ENCODE data around the gene NFIX. TPM values are rescaled to one million over a fixed set of nuclear protein-coding genes. Genes with fewer than 3 reads are reported as not detected.

The NFIX gene
- total and polyA plus RNA-seq, 12 donors, result 16.8 to 162 (median 138) TPM

DNA sequence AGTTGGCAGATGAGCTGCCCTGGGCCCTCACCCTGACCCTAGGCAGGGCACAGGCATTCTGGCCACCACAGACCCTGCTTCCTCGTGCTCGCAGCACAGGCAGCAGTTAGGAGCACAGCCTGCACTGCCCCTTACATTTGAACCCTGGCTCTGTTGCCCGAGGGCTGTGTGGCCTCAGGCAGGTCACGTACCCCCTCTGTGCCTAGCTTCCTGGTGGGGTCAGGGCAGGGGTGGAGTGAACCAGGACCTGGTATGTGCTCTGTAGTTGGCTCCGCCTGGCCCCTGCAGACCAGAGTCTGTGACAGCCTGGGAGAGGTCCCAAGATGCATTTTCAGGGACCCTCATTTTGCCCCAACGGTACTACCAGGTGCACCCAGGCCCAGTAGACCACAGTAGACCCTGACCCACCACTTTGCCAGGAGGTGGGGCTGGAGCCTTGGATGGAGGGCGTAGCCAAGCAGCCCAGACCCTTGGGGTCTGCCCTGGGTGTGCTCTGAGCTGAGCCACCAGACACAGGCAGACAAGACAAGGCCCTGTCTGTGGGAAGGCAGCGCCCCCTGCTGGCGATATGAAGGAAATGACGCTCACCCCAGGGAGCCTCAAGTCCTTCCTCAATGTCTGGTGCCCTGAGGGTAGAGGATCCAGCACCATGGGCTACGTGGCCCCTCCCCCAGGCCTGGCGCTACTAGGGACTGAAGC, 98.3 kb downstream of the NFIX start:
- Histone ChIP-seq H3K27me3 (no peaks in the 10 kb centered on the region), H3K36me3 (peaks cover 0 to 40% (median 0%) of the 10 kb centered on the region in 9 donors), H3K27ac (peak overlapping the region; percentile 43 to 96 (median 90)), H3K4me1 (peaks cover 43 to 96% (median 83%) of the 10 kb centered on the region in 9 donors), H3K9me3 (no peaks in the 10 kb centered on the region), H3K4me3 (no peak overlapping the region)
- TF ChIP-seq, protein P1, sequence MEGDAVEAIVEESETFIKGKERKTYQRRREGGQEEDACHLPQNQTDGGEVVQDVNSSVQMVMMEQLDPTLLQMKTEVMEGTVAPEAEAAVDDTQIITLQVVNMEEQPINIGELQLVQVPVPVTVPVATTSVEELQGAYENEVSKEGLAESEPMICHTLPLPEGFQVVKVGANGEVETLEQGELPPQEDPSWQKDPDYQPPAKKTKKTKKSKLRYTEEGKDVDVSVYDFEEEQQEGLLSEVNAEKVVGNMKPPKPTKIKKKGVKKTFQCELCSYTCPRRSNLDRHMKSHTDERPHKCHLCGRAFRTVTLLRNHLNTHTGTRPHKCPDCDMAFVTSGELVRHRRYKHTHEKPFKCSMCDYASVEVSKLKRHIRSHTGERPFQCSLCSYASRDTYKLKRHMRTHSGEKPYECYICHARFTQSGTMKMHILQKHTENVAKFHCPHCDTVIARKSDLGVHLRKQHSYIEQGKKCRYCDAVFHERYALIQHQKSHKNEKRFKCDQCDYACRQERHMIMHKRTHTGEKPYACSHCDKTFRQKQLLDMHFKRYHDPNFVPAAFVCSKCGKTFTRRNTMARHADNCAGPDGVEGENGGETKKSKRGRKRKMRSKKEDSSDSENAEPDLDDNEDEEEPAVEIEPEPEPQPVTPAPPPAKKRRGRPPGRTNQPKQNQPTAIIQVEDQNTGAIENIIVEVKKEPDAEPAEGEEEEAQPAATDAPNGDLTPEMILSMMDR (IDR thresholded peaks at IDR 0.05), result peak; percentile 94 to 98 (median 96)
- intact Hi-C loops (cut with DNase I), result loop anchor here in 8 of 10 donors (1.0 to 5.0 kb wide), 7 partner anchors 25 to 116 kb away; no protein-coding TSS in a partner anchor
- WGBS, 2 donors, result 41 to 47% methylated on average over 12 of the region's 12 CpGs
- DNase-seq (peak; percentile 83), ATAC-seq (peak; percentile 57 to 80 (median 67))

DNA sequence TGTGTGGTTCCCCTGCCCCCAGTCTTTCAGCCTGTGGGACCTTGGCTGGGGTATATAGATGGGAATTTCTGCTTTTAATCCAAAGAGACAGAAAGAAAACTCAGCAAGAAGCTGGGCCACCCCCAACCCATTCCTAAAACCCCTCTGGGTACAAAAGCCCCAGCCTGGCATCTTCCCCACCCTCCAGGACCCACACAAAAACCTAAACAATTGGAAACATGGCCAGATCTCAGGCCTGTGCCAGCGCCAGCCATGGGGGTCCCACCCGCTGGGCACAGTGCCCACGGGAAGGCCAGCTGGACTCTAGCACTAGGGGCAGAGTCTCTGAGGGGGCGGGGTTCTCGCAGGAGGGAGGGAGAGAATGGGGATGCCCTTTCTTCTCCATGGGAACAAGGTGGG, 98.8 kb downstream of the NFIX start:
- H3K4me1 ChIP-seq, result peaks cover 49 to 99% (median 88%) of the 10 kb centered on the region in 9 donors
- peak in 1 of 2 donors; percentile 46 for DNase-seq
- TF ChIP-seq, protein P1 (IDR thresholded peaks at IDR 0.05), result peak in 3 of 9 donors; percentile 2 to 22 (median 9)
- intact Hi-C loops (cut with DNase I), result loop anchor here in 2 of 10 donors (5.0 kb wide), 2 partner anchors 112 to 117 kb away; no protein-coding TSS in a partner anchor
- H3K27ac ChIP-seq, result peak overlapping the region; percentile 43 to 96 (median 90)
- no peak for ATAC-seq
- peaks cover 0 to 35% (median 0%) of the 10 kb centered on the region in 9 donors for H3K36me3 ChIP-seq
- 45 to 47% methylated on average over 5 of the region's 5 CpGs for WGBS, 2 donors
- no peaks in the 10 kb centered on the region for H3K27me3 ChIP-seq
- H3K4me3 ChIP-seq, result no peak overlapping the region
- no peaks in the 10 kb centered on the region for H3K9me3 ChIP-seq

DNA sequence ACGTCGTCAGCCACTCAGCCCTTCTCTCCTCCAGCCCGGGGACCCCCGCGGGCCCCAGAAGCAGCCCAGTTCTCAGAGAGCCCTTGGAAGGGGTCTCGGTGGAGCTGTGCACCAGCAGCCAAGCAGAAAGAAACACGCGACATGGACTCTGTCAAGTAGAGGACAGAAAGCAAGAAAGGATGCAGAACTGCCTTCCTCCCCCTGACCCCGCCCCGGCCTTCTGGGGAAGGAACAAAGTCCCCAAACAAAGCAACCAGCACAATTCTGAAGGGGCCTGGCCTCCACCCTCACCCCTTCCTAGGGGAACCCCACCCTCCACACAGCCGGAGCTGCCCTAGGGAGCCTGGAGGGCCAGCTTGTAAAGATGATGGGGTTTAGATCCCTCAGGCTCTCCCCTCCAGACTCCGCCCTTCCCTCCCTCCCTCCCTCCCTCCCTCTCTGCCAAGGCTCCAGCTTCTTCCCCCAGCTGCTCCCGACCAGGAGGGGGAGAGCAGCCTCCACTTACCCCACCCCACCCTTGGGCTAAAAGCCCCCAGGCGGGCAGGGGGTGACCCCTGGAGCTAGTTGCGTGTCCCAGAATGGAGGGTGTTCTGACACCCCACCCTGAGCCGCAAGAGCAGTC, 99.6 kb downstream of the NFIX start:
- Histone ChIP-seq H3K27ac (peak overlapping the region; percentile 43 to 96 (median 90)), H3K36me3 (peaks cover 0 to 29% (median 0%) of the 10 kb centered on the region in 9 donors), H3K4me3 (peak overlapping the region in 5 of 10 donors; percentile 18 to 65 (median 26)), H3K9me3 (no peaks in the 10 kb centered on the region), H3K4me1 (peaks cover 43 to 97% (median 91%) of the 10 kb centered on the region in 9 donors), H3K27me3 (no peaks in the 10 kb centered on the region)
- intact Hi-C loops (cut with DNase I), result loop anchor here in 2 of 10 donors (5.0 kb wide), 2 partner anchors 113 to 118 kb away; no protein-coding TSS in a partner anchor
- WGBS, 2 donors, result 60 to 67% methylated on average over 16 of the region's 16 CpGs
- TF ChIP-seq, protein P1 (IDR thresholded peaks at IDR 0.05), result no peak
- no peak for DNase-seq
- ATAC-seq, result peak in 1 of 8 donors; percentile 0

DNA sequence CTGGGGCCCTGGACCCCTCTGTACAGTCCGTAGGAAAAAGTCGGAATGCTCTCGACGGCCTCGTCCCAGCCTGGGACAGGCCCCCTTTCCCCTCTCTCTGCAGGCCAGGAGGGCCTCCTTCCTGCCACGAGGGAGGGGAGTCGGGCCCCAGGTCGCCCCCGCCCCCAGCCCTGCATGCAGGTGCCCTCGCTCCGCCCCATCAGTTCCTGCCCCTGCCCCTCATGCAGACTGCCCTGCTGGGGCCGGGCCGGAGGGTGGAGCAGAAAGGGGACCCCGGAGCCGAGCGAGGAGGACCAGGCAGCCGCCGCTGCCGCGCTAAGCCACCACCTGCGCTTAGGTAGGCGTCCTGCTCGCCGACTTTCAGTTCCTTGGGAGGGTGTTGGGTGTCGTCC, 100.1 kb downstream of the NFIX start:
- intact Hi-C loops (cut with DNase I), result no loop called here
- Histone ChIP-seq H3K27me3 (no peaks in the 10 kb centered on the region), H3K4me3 (peak overlapping the region in 5 of 10 donors; percentile 18 to 65 (median 26)), H3K9me3 (no peaks in the 10 kb centered on the region), H3K36me3 (peaks cover 0 to 29% (median 0%) of the 10 kb centered on the region in 9 donors), H3K27ac (peak overlapping the region; percentile 31 to 96 (median 88)), H3K4me1 (peaks cover 39 to 97% (median 91%) of the 10 kb centered on the region in 9 donors)
- DNase-seq (no peak), ATAC-seq (no peak)
- TF ChIP-seq, protein P1 (IDR thresholded peaks at IDR 0.05), result no peak
- WGBS, 2 donors, result 78 to 86% methylated on average over 25 of the region's 25 CpGs

Data from heart right ventricle (tissue), 16 donors.